Measurements from ENCODE around the gene MIA2. TPM values are rescaled to one million over a fixed set of nuclear protein-coding genes. Genes with fewer than 3 reads are reported as not detected.
"Not testable (repeated sequence)": the region's sequence is repeated elsewhere in the genome, so short reads cannot be mapped to it uniquely, and the experiment has no call there.

The MIA2 gene
- total and polyA plus RNA-seq, 9 donors, result 13.3 to 22.9 (median 16.8) TPM

DNA sequence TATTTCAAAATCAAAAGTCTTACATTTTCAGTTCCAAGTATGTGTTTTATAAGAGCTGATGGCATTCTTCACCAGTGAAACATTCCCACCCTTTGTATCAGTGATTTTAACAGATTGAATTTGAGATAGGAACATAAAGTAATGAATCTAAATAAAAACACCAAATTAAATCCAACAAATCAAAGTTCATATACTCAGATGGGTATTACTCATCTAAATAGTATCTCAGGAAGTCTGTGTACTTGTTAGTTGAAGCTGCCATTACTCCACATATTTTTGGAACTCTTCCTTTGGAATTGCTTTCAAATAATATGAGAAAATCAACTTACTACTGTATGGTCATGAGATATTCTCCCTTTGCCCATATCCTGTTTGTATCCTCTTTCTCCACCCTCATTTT, 89.1 kb downstream of the MIA2 start:
- DNase-seq, result no peak
- Histone ChIP-seq H3K27ac (ENCODE audit: low read length) (no peak overlapping the region), H3K4me3 (ENCODE audit: low read length) (no peak overlapping the region), H3K27me3 (ENCODE audit: control insufficient read depth, insufficient read depth, low read length) (no peaks in the 10 kb centered on the region), H3K9me3 (replicated peaks; ENCODE audit: control insufficient read depth, low read depth, low read length) (no peaks in the 10 kb centered on the region), H3K36me3 (ENCODE audit: control insufficient read depth, insufficient read depth, low read length) (peaks cover 8% of the 10 kb centered on the region), H3K4me1 (ENCODE audit: control insufficient read depth, insufficient read depth, low read length) (no peaks in the 10 kb centered on the region)

- peaks cover 8% of the 10 kb centered on the region for H3K36me3 ChIP-seq (ENCODE audit: control insufficient read depth, insufficient read depth, low read length)
- no peak for DNase-seq
- H3K27ac ChIP-seq (ENCODE audit: low read length), result no peak overlapping the region
- no CpG with 5 or more reads among the region's 2 CpGs for WGBS (ENCODE audit: insufficient coverage)
- no peak overlapping the region for H3K4me3 ChIP-seq (ENCODE audit: low read length)
- no peaks in the 10 kb centered on the region for H3K4me1 ChIP-seq (ENCODE audit: control insufficient read depth, insufficient read depth, low read length)
- no peaks in the 10 kb centered on the region for H3K9me3 ChIP-seq (replicated peaks; ENCODE audit: control insufficient read depth, low read depth, low read length)
- no peaks in the 10 kb centered on the region for H3K27me3 ChIP-seq (ENCODE audit: control insufficient read depth, insufficient read depth, low read length)
Observed at GRCh38 chr14:39324097-39324496, 90.4 kb downstream of the MIA2 start.

GRCh38 chr14:39339003-39339402, 105.3 kb downstream of the MIA2 start:
- H3K27ac ChIP-seq (ENCODE audit: low read length), result no peak overlapping the region
- no peaks in the 10 kb centered on the region for H3K36me3 ChIP-seq (ENCODE audit: control insufficient read depth, insufficient read depth, low read length)
- WGBS (ENCODE audit: insufficient coverage), result no CpG with 5 or more reads among the region's 7 CpGs
- H3K9me3 ChIP-seq (replicated peaks; ENCODE audit: control insufficient read depth, low read depth, low read length), result no peaks in the 10 kb centered on the region
- H3K4me3 ChIP-seq (ENCODE audit: low read length), result no peak overlapping the region
- no peaks in the 10 kb centered on the region for H3K4me1 ChIP-seq (ENCODE audit: control insufficient read depth, insufficient read depth, low read length)
- no peak for DNase-seq
- no peaks in the 10 kb centered on the region for H3K27me3 ChIP-seq (ENCODE audit: control insufficient read depth, insufficient read depth, low read length)

- not testable (repeated sequence) for H3K27ac ChIP-seq (ENCODE audit: low read length); H3K27me3 ChIP-seq (ENCODE audit: control insufficient read depth, insufficient read depth, low read length); H3K36me3 ChIP-seq (ENCODE audit: control insufficient read depth, insufficient read depth, low read length); DNase-seq; H3K4me3 ChIP-seq (ENCODE audit: low read length); H3K4me1 ChIP-seq (ENCODE audit: control insufficient read depth, insufficient read depth, low read length); H3K9me3 ChIP-seq (replicated peaks; ENCODE audit: control insufficient read depth, low read depth, low read length)
- no CpG with 5 or more reads among the region's 7 CpGs for WGBS (ENCODE audit: insufficient coverage)
Observed at GRCh38 chr14:39341126-39341525, 107.4 kb downstream of the MIA2 start.

DNA sequence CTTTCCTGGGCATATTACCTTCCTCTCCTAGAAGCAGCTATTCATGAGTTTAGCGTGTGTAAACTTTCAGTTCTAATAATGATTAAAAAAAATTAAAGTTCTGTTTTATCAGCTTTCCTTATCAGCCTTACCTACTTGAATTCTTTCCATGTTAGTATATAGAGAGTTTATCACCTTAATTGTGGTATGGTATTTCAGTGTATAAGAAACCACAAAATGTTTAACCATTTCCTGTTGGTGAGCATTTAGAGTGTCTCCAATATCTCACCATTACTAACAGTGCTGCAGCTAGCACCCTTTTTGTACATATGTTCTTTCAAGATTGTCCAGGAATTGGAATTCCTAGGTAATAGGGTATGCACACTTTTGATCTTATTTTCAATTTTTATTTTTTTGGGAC, 109.1 kb downstream of the MIA2 start:
- Histone ChIP-seq H3K9me3 (replicated peaks; ENCODE audit: control insufficient read depth, low read depth, low read length) (no peaks in the 10 kb centered on the region), H3K4me3 (ENCODE audit: low read length) (no peak overlapping the region), H3K4me1 (ENCODE audit: control insufficient read depth, insufficient read depth, low read length) (no peaks in the 10 kb centered on the region), H3K27ac (ENCODE audit: low read length) (no peak overlapping the region), H3K27me3 (ENCODE audit: control insufficient read depth, insufficient read depth, low read length) (no peaks in the 10 kb centered on the region), H3K36me3 (ENCODE audit: control insufficient read depth, insufficient read depth, low read length) (no peaks in the 10 kb centered on the region)
- WGBS (ENCODE audit: insufficient coverage), result no CpG with 5 or more reads among the region's 1 CpG
- no peak for DNase-seq

- no CpG with 5 or more reads among the region's 1 CpG for WGBS (ENCODE audit: insufficient coverage)
Observed at GRCh38 chr14:39343614-39344013, 109.9 kb downstream of the MIA2 start.

GRCh38 chr14:39350866-39351265, 117.2 kb downstream of the MIA2 start:
- no peak for DNase-seq
- no CpG with 5 or more reads among the region's 3 CpGs for WGBS (ENCODE audit: insufficient coverage)
- Histone ChIP-seq H3K4me1 (ENCODE audit: control insufficient read depth, insufficient read depth, low read length) (no peaks in the 10 kb centered on the region), H3K27me3 (ENCODE audit: control insufficient read depth, insufficient read depth, low read length) (no peaks in the 10 kb centered on the region), H3K27ac (ENCODE audit: low read length) (no peak overlapping the region), H3K4me3 (ENCODE audit: low read length) (no peak overlapping the region), H3K36me3 (ENCODE audit: control insufficient read depth, insufficient read depth, low read length) (no peaks in the 10 kb centered on the region), H3K9me3 (replicated peaks; ENCODE audit: control insufficient read depth, low read depth, low read length) (peaks cover 2% of the 10 kb centered on the region)

More at GRCh38 chr14:39343614-39344013, 109.9 kb downstream of the MIA2 start:
- Histone ChIP-seq H3K36me3 (ENCODE audit: control insufficient read depth, insufficient read depth, low read length) (no peaks in the 10 kb centered on the region), H3K27me3 (ENCODE audit: control insufficient read depth, insufficient read depth, low read length) (no peaks in the 10 kb centered on the region), H3K4me3 (ENCODE audit: low read length) (no peak overlapping the region), H3K9me3 (replicated peaks; ENCODE audit: control insufficient read depth, low read depth, low read length) (no peaks in the 10 kb centered on the region), H3K27ac (ENCODE audit: low read length) (no peak overlapping the region), H3K4me1 (ENCODE audit: control insufficient read depth, insufficient read depth, low read length) (no peaks in the 10 kb centered on the region)
- DNase-seq, result no peak

GRCh38 chr14:39351708-39352107, 118.0 kb downstream of the MIA2 start:
- Histone ChIP-seq H3K4me1 (ENCODE audit: control insufficient read depth, insufficient read depth, low read length) (no peaks in the 10 kb centered on the region), H3K27me3 (ENCODE audit: control insufficient read depth, insufficient read depth, low read length) (no peaks in the 10 kb centered on the region), H3K9me3 (replicated peaks; ENCODE audit: control insufficient read depth, low read depth, low read length) (peaks cover 2% of the 10 kb centered on the region), H3K4me3 (ENCODE audit: low read length) (no peak overlapping the region), H3K36me3 (ENCODE audit: control insufficient read depth, insufficient read depth, low read length) (no peaks in the 10 kb centered on the region), H3K27ac (ENCODE audit: low read length) (no peak overlapping the region)
- DNase-seq, result no peak
- WGBS (ENCODE audit: insufficient coverage), result 95% methylated on average over 5 of the region's 9 CpGs

DNA sequence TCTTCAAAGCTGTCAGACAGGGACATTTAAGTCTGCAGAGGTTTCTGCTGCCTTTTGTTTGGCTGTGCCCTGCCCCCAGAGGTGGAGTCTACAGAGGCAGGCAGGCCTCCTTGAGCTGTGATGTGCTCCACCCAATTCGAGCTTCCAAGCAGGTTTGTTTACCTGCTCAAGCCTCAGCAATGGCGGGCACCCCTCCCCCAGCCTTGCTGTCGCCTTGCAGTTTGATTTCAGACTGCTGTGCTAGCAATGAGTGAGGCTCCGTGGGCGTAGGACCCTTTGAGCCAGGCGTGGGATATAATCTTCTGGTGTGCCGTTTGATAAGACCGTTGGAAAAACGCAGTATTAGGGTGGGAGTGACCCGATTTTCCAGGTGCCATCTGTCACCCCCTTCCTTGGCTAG, 125.4 kb downstream of the MIA2 start:
- H3K36me3 ChIP-seq (ENCODE audit: control insufficient read depth, insufficient read depth, low read length); H3K27ac ChIP-seq (ENCODE audit: low read length); H3K27me3 ChIP-seq (ENCODE audit: control insufficient read depth, insufficient read depth, low read length); H3K9me3 ChIP-seq (replicated peaks; ENCODE audit: control insufficient read depth, low read depth, low read length); H3K4me1 ChIP-seq (ENCODE audit: control insufficient read depth, insufficient read depth, low read length); H3K4me3 ChIP-seq (ENCODE audit: low read length); DNase-seq: not testable (repeated sequence)
- 97% methylated on average over 9 of the region's 10 CpGs for WGBS (ENCODE audit: insufficient coverage)

- Histone ChIP-seq H3K4me3 (ENCODE audit: low read length) (no peak overlapping the region), H3K36me3 (ENCODE audit: control insufficient read depth, insufficient read depth, low read length) (no peaks in the 10 kb centered on the region), H3K4me1 (ENCODE audit: control insufficient read depth, insufficient read depth, low read length) (no peaks in the 10 kb centered on the region), H3K27me3 (ENCODE audit: control insufficient read depth, insufficient read depth, low read length) (no peaks in the 10 kb centered on the region), H3K9me3 (replicated peaks; ENCODE audit: control insufficient read depth, low read depth, low read length) (peaks cover 6% of the 10 kb centered on the region), H3K27ac (ENCODE audit: low read length) (no peak overlapping the region)
- no peak for DNase-seq
Observed at GRCh38 chr14:39360316-39360715, 126.6 kb downstream of the MIA2 start.

GRCh38 chr14:39361556-39361955, 127.8 kb downstream of the MIA2 start:
- WGBS (ENCODE audit: insufficient coverage), result 77% methylated on average over 4 of the region's 5 CpGs
- H3K4me1 ChIP-seq (ENCODE audit: control insufficient read depth, insufficient read depth, low read length); H3K27me3 ChIP-seq (ENCODE audit: control insufficient read depth, insufficient read depth, low read length); DNase-seq; H3K4me3 ChIP-seq (ENCODE audit: low read length); H3K27ac ChIP-seq (ENCODE audit: low read length); H3K36me3 ChIP-seq (ENCODE audit: control insufficient read depth, insufficient read depth, low read length); H3K9me3 ChIP-seq (replicated peaks; ENCODE audit: control insufficient read depth, low read depth, low read length): not testable (repeated sequence)

All from muscle of leg (tissue), 11 donors.